HepG2 (cell line): ENCODE results near the gene PPM1G. TPM values are rescaled to one million over a fixed set of nuclear protein-coding genes. Genes with fewer than 3 reads are reported as not detected.

Experiments used
- ETS1 ChIP-seq: sonication (generic); formaldehyde crosslinking; IDR thresholded peaks from 2 replicates; pipeline ENCODE4 v1.4.0; 2020; ENCODE audit warnings: missing genetic modification reagents
- IKZF1 ChIP-seq: fragments of 450-650 bp; IDR thresholded peaks from 2 replicates; pipeline ENCODE4 v1.7.1; 2016
- KMT2B ChIP-seq: IDR thresholded peaks from 2 replicates; pipeline ENCODE4 v1.6.1; 2016; ENCODE audit warnings: missing genetic modification reagents, missing compliant biosample characterization
- NR1H2 ChIP-seq: sonication (generic); formaldehyde crosslinking; IDR thresholded peaks from 2 replicates; pipeline ENCODE4 v1.8.1; 2022; ENCODE audit warnings: low read depth, missing genetic modification reagents, borderline replicate concordance
- NR2F2 ChIP-seq: IDR thresholded peaks from 2 replicates; pipeline ENCODE4 v1.6.1; 2012; ENCODE audit warnings: low read depth, inconsistent platforms, borderline replicate concordance
- POLR2G ChIP-seq: fragments of 200-400 bp; formaldehyde crosslinking; IDR thresholded peaks from 2 replicates; pipeline ENCODE4 v1.6.1; 2018; ENCODE audit warnings: mild to moderate bottlenecking, low read depth, low read length, moderate library complexity
- REL ChIP-seq: sonication (generic); formaldehyde crosslinking; conservative IDR thresholded peaks from 2 replicates; pipeline ENCODE4 v1.8.0; 2022; ENCODE audit warnings: mild to moderate bottlenecking, missing genetic modification reagents, moderate library complexity
- REXO4 ChIP-seq: sonication (generic); formaldehyde crosslinking; IDR thresholded peaks from 2 replicates; pipeline ENCODE4 v1.8.0; 2022; ENCODE audit warnings: missing genetic modification reagents, mild to moderate bottlenecking, borderline replicate concordance
- SP2 ChIP-seq: sonication (generic); formaldehyde crosslinking; IDR thresholded peaks from 2 replicates; pipeline ENCODE4 v1.5.1; 2020; ENCODE audit warnings: mild to moderate bottlenecking, missing genetic modification reagents
- THYN1 ChIP-seq: sonication (generic); formaldehyde crosslinking; IDR thresholded peaks from 2 replicates; pipeline ENCODE4 v1.8.1; 2023; ENCODE audit warnings: low read depth, mild to moderate bottlenecking, moderate library complexity, missing genetic modification reagents, borderline replicate concordance
- TMF1 ChIP-seq: sonication (generic); formaldehyde crosslinking; IDR thresholded peaks from 2 replicates; pipeline ENCODE4 v1.8.1; 2022; ENCODE audit warnings: low read depth, missing genetic modification reagents
- ZBTB7A ChIP-seq: sonication (generic); formaldehyde crosslinking; IDR thresholded peaks from 2 replicates; pipeline ENCODE4 v1.8.0; 2022; ENCODE audit warnings: mild to moderate bottlenecking, missing genetic modification reagents
- ZFP82 ChIP-seq: sonication (generic); formaldehyde crosslinking; IDR thresholded peaks from 2 replicates; pipeline ENCODE4 v1.5.1; 2020; ENCODE audit warnings: mild to moderate bottlenecking, missing genetic modification reagents, borderline replicate concordance
- ZMYM2 ChIP-seq: sonication (generic); formaldehyde crosslinking; IDR thresholded peaks from 2 replicates; pipeline ENCODE4 v1.8.0; 2022; ENCODE audit warnings: mild to moderate bottlenecking, missing genetic modification reagents
- ZNF510 ChIP-seq: sonication (generic); formaldehyde crosslinking; IDR thresholded peaks from 2 replicates; pipeline ENCODE4 v1.4.0; 2020; ENCODE audit warnings: low read depth, mild to moderate bottlenecking, missing genetic modification reagents
- ZNF773 ChIP-seq: sonication (generic); formaldehyde crosslinking; IDR thresholded peaks from 2 replicates; pipeline ENCODE4 v1.4.0; 2020; ENCODE audit warnings: missing genetic modification reagents, borderline replicate concordance
- ZNF784 ChIP-seq: sonication (generic); formaldehyde crosslinking; IDR thresholded peaks from 2 replicates; pipeline ENCODE4 v1.5.1; 2020; ENCODE audit warnings: missing genetic modification reagents, mild to moderate bottlenecking, borderline replicate concordance
- polyA plus RNA-seq, 8 experiments: library from polyadenylated mRNA; depleted of rRNA in 3 of 8; stranded (reverse) in 7 of 8; unstranded in 1 of 8; fragments of >200 nt; fragmentation: Illumina TruSeq in 4 of 8; extraction: Trizol in 4 of 8; gene quantifications; 2 replicates each; pipeline versions ENCODE4 v1.2.1 to v1.2.3, GENCODE V29; 2011 to 2016; ENCODE audit warnings: low read depth in 4 of 8, missing spikeins in 1 of 8, mixed read lengths in 1 of 8; ENCODE audit not compliant: insufficient read depth in 1 of 8
- total RNA-seq, 5 experiments: library from RNA; depleted of rRNA; stranded (reverse); fragments of >200 nt; fragmentation: Illumina TruSeq; extraction: Trizol; gene quantifications; 2 replicates each; pipeline ENCODE4 v1.2.3, GENCODE V29; 2016; ENCODE audit warnings: low read depth in 1 of 5
- TF ChIP-seq, protein P1 (sequence below): sonication (generic); formaldehyde crosslinking; IDR thresholded peaks from 2 replicates; pipeline ENCODE4 v1.4.0; 2020; ENCODE audit warnings: missing genetic modification reagents, borderline replicate concordance
- TF ChIP-seq, protein P2 (sequence below): sonication (generic); formaldehyde crosslinking; IDR thresholded peaks from 2 replicates; pipeline ENCODE4 v1.8.0; 2022; ENCODE audit warnings: mild to moderate bottlenecking, missing genetic modification reagents, moderate library complexity
- TF ChIP-seq, protein P3 (sequence below): IDR thresholded peaks from 2 replicates; pipeline ENCODE4 v1.6.1; 2018; ENCODE audit warnings: missing genetic modification reagents
- TF ChIP-seq, protein P4 (sequence below): sonication (generic); formaldehyde crosslinking; conservative IDR thresholded peaks from 2 replicates; pipeline ENCODE4 v1.8.0; 2022; ENCODE audit warnings: low read depth, missing genetic modification reagents

Gene PPM1G
- total and polyA plus RNA-seq, 2 of the 13 experiments (the other 11 are each of a cell fraction or from before 2014, with no cell fraction given): 58.2 to 213 TPM

DNA sequence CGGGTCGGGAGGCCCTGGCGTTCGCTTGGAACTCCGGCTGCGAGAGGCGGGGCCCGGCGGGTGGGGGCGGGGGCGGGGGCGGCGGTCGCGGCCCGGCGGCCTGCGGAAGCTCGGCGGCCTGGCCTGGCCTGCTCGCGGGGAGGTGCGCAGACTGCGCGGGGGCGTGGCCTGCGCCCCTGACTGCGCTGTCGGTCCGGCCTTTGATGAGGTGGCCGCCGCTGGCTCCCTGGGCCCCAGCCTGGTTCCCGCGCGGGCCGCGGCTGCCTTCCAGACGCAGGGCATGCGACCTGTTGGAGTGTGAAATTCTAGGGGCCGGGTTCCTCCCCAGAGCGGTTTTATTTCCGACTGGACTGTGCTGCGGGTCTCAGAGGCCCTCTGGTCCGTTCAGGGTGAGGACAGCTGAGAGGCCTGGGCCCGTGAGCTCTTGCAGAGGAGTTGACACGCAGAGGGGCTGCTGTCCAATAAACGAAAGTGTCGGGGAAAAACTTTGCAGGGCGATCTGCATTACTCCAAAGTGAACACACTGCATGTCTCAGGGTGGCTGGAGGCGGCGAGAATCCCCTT is 19.7 kb upstream of the PPM1G start (continued):
- TF ChIP-seq, protein P1, sequence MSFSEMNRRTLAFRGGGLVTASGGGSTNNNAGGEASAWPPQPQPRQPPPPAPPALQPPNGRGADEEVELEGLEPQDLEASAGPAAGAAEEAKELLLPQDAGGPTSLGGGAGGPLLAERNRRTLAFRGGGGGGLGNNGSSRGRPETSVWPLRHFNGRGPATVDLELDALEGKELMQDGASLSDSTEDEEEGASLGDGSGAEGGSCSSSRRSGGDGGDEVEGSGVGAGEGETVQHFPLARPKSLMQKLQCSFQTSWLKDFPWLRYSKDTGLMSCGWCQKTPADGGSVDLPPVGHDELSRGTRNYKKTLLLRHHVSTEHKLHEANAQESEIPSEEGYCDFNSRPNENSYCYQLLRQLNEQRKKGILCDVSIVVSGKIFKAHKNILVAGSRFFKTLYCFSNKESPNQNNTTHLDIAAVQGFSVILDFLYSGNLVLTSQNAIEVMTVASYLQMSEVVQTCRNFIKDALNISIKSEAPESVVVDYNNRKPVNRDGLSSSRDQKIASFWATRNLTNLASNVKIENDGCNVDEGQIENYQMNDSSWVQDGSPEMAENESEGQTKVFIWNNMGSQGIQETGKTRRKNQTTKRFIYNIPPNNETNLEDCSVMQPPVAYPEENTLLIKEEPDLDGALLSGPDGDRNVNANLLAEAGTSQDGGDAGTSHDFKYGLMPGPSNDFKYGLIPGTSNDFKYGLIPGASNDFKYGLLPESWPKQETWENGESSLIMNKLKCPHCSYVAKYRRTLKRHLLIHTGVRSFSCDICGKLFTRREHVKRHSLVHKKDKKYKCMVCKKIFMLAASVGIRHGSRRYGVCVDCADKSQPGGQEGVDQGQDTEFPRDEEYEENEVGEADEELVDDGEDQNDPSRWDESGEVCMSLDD (CRISPR knock-in tag): peak; percentile 30; the same call in 1 of the 2 replicates
- TF ChIP-seq, protein P2, sequence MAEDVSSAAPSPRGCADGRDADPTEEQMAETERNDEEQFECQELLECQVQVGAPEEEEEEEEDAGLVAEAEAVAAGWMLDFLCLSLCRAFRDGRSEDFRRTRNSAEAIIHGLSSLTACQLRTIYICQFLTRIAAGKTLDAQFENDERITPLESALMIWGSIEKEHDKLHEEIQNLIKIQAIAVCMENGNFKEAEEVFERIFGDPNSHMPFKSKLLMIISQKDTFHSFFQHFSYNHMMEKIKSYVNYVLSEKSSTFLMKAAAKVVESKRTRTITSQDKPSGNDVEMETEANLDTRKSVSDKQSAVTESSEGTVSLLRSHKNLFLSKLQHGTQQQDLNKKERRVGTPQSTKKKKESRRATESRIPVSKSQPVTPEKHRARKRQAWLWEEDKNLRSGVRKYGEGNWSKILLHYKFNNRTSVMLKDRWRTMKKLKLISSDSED (CRISPR knock-in tag): no peak
- TF ChIP-seq, protein P3, sequence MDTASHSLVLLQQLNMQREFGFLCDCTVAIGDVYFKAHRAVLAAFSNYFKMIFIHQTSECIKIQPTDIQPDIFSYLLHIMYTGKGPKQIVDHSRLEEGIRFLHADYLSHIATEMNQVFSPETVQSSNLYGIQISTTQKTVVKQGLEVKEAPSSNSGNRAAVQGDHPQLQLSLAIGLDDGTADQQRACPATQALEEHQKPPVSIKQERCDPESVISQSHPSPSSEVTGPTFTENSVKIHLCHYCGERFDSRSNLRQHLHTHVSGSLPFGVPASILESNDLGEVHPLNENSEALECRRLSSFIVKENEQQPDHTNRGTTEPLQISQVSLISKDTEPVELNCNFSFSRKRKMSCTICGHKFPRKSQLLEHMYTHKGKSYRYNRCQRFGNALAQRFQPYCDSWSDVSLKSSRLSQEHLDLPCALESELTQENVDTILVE (CRISPR knock-in tag): no peak
- TF ChIP-seq ZMYM2: peak; percentile 63; the same call in 1 of the 2 replicates
- TF ChIP-seq ZFP82 (CRISPR knock-in tag): no peak
- TF ChIP-seq KMT2B: 0 out of 2 replicates have a peak, but pooled peaks have one; percentile 45
- TF ChIP-seq, protein P4, sequence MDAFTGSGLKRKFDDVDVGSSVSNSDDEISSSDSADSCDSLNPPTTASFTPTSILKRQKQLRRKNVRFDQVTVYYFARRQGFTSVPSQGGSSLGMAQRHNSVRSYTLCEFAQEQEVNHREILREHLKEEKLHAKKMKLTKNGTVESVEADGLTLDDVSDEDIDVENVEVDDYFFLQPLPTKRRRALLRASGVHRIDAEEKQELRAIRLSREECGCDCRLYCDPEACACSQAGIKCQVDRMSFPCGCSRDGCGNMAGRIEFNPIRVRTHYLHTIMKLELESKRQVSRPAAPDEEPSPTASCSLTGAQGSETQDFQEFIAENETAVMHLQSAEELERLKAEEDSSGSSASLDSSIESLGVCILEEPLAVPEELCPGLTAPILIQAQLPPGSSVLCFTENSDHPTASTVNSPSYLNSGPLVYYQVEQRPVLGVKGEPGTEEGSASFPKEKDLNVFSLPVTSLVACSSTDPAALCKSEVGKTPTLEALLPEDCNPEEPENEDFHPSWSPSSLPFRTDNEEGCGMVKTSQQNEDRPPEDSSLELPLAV (CRISPR knock-in tag): no peak
- no peak for TF ChIP-seq REL
- no peak for TF ChIP-seq ZNF510 (CRISPR knock-in tag)
- peak; percentile 44; the same call in 1 of the 2 replicates for TF ChIP-seq ZBTB7A (CRISPR knock-in tag)
- TF ChIP-seq THYN1 (CRISPR knock-in tag): no peak
- TF ChIP-seq POLR2G: no peak
- TF ChIP-seq TMF1 (CRISPR knock-in tag): peak; percentile 76; the same call in 1 of the 2 replicates
- no peak for TF ChIP-seq REXO4 (CRISPR knock-in tag)
- no peak for TF ChIP-seq ZNF784
- no peak for TF ChIP-seq IKZF1
- no peak; the same call in 1 of the 2 replicates for TF ChIP-seq ETS1 (CRISPR knock-in tag)
- no peak for TF ChIP-seq NR1H2 (CRISPR knock-in tag)
- no peak for TF ChIP-seq NR2F2
- 0 out of 2 replicates have a peak, but pooled peaks have one; percentile 79 for TF ChIP-seq ZNF773
- TF ChIP-seq SP2 (CRISPR knock-in tag): no peak
